Vagina (tissue), 2 donors: Measurements from ENCODE around the gene ANO1.

Source experiments
- POLR2A ChIP-seq, 2 donors: fragments of 450-650 bp; IDR thresholded peaks; one replicate each; pipeline ENCODE4 v1.6.1; 2017; ENCODE audit warnings: antibody characterized with exemption in 2 of 2, mild to moderate bottlenecking in 2 of 2, moderate library complexity in 2 of 2
- POLR2AphosphoS5 ChIP-seq, 2 donors: sonication (generic); formaldehyde crosslinking; IDR thresholded peaks; one replicate each; pipeline ENCODE4 v1.9.0; 2017; ENCODE audit warnings: antibody characterized with exemption in 2 of 2, mild to moderate bottlenecking in 2 of 2, low read depth in 1 of 2; ENCODE audit not compliant: insufficient read depth in 1 of 2
- TF ChIP-seq, protein P1 (sequence below), 3 experiments: fragments of 450-650 bp in 2 of 3; fragments of 200-600 bp in 1 of 3; sonication (generic) in 1 of 3; IDR thresholded peaks; one replicate each; pipeline ENCODE4 v1.5.1; 2017 to 2019; ENCODE audit warnings: antibody characterized with exemption in 3 of 3, mild to moderate bottlenecking in 2 of 3, moderate library complexity in 2 of 3

GRCh38 chr11:70072861-70073755 is 5.0 kb upstream of the ANO1 start:
- TF ChIP-seq, protein P1, sequence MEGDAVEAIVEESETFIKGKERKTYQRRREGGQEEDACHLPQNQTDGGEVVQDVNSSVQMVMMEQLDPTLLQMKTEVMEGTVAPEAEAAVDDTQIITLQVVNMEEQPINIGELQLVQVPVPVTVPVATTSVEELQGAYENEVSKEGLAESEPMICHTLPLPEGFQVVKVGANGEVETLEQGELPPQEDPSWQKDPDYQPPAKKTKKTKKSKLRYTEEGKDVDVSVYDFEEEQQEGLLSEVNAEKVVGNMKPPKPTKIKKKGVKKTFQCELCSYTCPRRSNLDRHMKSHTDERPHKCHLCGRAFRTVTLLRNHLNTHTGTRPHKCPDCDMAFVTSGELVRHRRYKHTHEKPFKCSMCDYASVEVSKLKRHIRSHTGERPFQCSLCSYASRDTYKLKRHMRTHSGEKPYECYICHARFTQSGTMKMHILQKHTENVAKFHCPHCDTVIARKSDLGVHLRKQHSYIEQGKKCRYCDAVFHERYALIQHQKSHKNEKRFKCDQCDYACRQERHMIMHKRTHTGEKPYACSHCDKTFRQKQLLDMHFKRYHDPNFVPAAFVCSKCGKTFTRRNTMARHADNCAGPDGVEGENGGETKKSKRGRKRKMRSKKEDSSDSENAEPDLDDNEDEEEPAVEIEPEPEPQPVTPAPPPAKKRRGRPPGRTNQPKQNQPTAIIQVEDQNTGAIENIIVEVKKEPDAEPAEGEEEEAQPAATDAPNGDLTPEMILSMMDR (IDR thresholded peaks at IDR 0.05) = no peak
- no peak for TF ChIP-seq POLR2AphosphoS5 (IDR thresholded peaks at IDR 0.05; ENCODE audit: insufficient read depth in 1 of 2, low read depth in 1 of 2)
- TF ChIP-seq POLR2A (IDR thresholded peaks at IDR 0.05) = no peak
